Mammary epithelial cell (primary cell): ENCODE measurements around the gene CDON.

Experiments used
- CTCF ChIP-seq, 2 donors: IDR thresholded peaks in 1 of 2; conservative IDR thresholded peaks in 1 of 2; 2 replicates each; pipeline ENCODE4 v1.5.1; 2011 to 2012; ENCODE audit warnings: inconsistent platforms in 2 of 2, low read length in 2 of 2, mild to moderate bottlenecking in 2 of 2, control low read depth in 1 of 2, low read depth in 1 of 2; ENCODE audit not compliant: insufficient read depth in 1 of 2; ENCODE audit errors: extremely low read depth in 1 of 2
- EZH2 ChIP-seq: IDR thresholded peaks from 2 replicates; pipeline ENCODE4 v1.6.1; 2012; ENCODE audit warnings: low read length, inconsistent platforms, borderline replicate concordance

DNA sequence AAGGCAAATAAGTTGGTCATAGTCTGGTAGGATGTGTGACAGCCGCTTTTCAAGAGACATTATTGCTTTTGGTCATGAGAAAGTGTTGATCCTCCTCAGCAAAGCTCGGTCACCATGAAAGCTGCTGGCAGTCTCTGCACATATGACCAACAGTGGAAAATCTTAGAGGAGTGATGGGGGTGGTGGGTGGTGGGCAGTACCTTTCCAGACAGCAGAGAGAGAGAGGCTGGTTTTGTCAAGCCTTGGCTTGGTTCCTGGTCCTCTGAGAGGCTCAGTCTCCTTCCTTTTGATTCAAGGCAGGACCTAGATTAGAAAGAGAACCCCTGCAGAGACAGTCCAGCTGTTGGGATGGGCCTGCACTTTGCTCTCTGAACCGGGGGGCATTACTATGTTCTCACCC, 136.9 kb downstream of the CDON start:
- no peak for TF ChIP-seq CTCF (conservative IDR thresholded peaks at IDR 0.05 in 1 of 2, IDR thresholded peaks at IDR 0.05 in 1 of 2; ENCODE audit: extremely low read depth in 1 of 2, insufficient read depth in 1 of 2, low read depth in 1 of 2, low read length in 2 of 2)
- no peak for TF ChIP-seq EZH2
